Measurements from ENCODE around the gene TNFRSF19. TPM values are rescaled to one million over a fixed set of nuclear protein-coding genes. Genes with fewer than 3 reads are reported as not detected.

Gene TNFRSF19
- total RNA-seq, 2 experiments from 2014 or later = not detected

DNA sequence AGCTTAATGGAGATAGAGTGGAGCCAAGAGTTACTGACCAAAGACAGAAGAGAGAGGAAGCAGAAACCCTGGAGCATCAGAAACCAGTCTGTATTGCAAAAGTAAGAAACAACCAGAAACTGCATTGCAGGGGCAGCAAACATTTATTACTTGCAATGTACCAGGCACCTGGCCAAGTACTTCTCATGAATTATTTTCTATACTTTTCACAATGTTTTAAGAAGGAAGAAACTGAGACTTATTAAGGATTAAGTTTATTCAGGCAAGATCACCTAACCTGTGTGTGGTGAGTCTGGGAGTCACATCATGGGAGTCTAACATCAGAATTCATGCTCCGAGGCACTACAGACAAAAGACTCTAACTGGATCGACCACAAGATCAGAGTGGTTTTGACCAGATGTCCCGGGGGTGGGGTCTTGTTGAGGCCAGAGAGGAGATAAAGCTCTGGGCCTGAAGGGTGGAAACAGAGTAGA, 47.4 kb downstream of the TNFRSF19 start:
- no peaks in the 10 kb centered on the region for H3K79me2 ChIP-seq (ENCODE audit: insufficient read depth, low read depth, low read length)
- no peak overlapping the region for H2AFZ ChIP-seq (ENCODE audit: low read length)
- H3K9me3 ChIP-seq (ENCODE audit: low read length) = no peaks in the 10 kb centered on the region
- CTCF ChIA-PET (ENCODE audit: unreplicated experiment) = no interaction called here
- intact Hi-C loops (cut with micrococcal nuclease; ENCODE audit: unreplicated experiment) = no loop called here
- no peak for TF ChIP-seq EZH2phosphoT487 (IDR thresholded peaks at IDR 0.05; ENCODE audit: borderline replicate concordance, low read depth, low read length)
- TF ChIP-seq, protein P1, sequence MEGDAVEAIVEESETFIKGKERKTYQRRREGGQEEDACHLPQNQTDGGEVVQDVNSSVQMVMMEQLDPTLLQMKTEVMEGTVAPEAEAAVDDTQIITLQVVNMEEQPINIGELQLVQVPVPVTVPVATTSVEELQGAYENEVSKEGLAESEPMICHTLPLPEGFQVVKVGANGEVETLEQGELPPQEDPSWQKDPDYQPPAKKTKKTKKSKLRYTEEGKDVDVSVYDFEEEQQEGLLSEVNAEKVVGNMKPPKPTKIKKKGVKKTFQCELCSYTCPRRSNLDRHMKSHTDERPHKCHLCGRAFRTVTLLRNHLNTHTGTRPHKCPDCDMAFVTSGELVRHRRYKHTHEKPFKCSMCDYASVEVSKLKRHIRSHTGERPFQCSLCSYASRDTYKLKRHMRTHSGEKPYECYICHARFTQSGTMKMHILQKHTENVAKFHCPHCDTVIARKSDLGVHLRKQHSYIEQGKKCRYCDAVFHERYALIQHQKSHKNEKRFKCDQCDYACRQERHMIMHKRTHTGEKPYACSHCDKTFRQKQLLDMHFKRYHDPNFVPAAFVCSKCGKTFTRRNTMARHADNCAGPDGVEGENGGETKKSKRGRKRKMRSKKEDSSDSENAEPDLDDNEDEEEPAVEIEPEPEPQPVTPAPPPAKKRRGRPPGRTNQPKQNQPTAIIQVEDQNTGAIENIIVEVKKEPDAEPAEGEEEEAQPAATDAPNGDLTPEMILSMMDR (conservative IDR thresholded peaks at IDR 0.05; ENCODE audit: low read length) = no peak
- no peaks in the 10 kb centered on the region for H3K9me2 ChIP-seq (ENCODE audit: insufficient read depth, low read length)
- H3K4me2 ChIP-seq (ENCODE audit: low read length) = no peak overlapping the region
- H3K4me3 ChIP-seq (ENCODE audit: low read depth, low read length, poor library complexity, severe bottlenecking) = no peak overlapping the region
- no peak overlapping the region for H3K27ac ChIP-seq (ENCODE audit: low read depth, low read length, poor library complexity, severe bottlenecking)
- H3K4me1 ChIP-seq (ENCODE audit: insufficient read depth, low read length, poor library complexity, severe bottlenecking) = no peaks in the 10 kb centered on the region
- no peaks in the 10 kb centered on the region for H3K36me3 ChIP-seq (ENCODE audit: insufficient read depth, low read length)
- no TSS peak for BruUV-seq (replicated peaks)
- POLR2A ChIA-PET = no interaction called here
- DNase-seq (ENCODE audit: low spot score) = no peak
- no peaks in the 10 kb centered on the region for H4K20me1 ChIP-seq (ENCODE audit: insufficient read depth, low read length)

DNA sequence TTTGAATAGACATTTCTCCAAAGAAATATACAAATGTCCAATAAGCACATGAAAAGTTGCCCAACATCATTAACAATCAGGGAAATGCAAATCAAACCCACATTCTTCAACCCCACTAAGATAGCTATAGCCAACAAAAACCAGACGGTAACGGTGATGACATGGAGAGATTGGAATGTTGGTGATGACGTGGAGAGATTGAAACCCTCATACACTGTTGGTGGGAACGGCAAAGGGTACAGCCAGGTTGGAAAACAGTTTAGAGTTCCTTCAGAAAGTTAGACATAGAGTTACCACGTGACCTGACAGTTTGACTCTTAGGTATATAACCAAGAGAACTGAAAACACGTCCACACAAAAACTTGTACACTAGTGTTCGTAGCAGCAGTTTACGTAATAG, 48.1 kb downstream of the TNFRSF19 start:
- Histone ChIP-seq H3K4me3 (ENCODE audit: low read depth, low read length, poor library complexity, severe bottlenecking) (no peak overlapping the region), H3K9me2 (ENCODE audit: insufficient read depth, low read length) (no peaks in the 10 kb centered on the region), H3K4me2 (ENCODE audit: low read length) (no peak overlapping the region), H3K79me2 (ENCODE audit: insufficient read depth, low read depth, low read length) (no peaks in the 10 kb centered on the region), H3K36me3 (ENCODE audit: insufficient read depth, low read length) (no peaks in the 10 kb centered on the region), H3K4me1 (ENCODE audit: insufficient read depth, low read length, poor library complexity, severe bottlenecking) (no peaks in the 10 kb centered on the region), H2AFZ (ENCODE audit: low read length) (no peak overlapping the region), H3K9me3 (ENCODE audit: low read length) (no peaks in the 10 kb centered on the region), H4K20me1 (ENCODE audit: insufficient read depth, low read length) (no peaks in the 10 kb centered on the region), H3K27ac (ENCODE audit: low read depth, low read length, poor library complexity, severe bottlenecking) (no peak overlapping the region)
- TF ChIP-seq, protein P1 (conservative IDR thresholded peaks at IDR 0.05; ENCODE audit: low read length) = no peak
- no peak for TF ChIP-seq EZH2phosphoT487 (IDR thresholded peaks at IDR 0.05; ENCODE audit: borderline replicate concordance, low read depth, low read length)
- no TSS peak for BruUV-seq (replicated peaks)
- CTCF ChIA-PET (ENCODE audit: unreplicated experiment) = no interaction called here
- intact Hi-C loops (cut with micrococcal nuclease; ENCODE audit: unreplicated experiment) = no loop called here
- POLR2A ChIA-PET = no interaction called here
- no peak for DNase-seq (ENCODE audit: low spot score)

DNA sequence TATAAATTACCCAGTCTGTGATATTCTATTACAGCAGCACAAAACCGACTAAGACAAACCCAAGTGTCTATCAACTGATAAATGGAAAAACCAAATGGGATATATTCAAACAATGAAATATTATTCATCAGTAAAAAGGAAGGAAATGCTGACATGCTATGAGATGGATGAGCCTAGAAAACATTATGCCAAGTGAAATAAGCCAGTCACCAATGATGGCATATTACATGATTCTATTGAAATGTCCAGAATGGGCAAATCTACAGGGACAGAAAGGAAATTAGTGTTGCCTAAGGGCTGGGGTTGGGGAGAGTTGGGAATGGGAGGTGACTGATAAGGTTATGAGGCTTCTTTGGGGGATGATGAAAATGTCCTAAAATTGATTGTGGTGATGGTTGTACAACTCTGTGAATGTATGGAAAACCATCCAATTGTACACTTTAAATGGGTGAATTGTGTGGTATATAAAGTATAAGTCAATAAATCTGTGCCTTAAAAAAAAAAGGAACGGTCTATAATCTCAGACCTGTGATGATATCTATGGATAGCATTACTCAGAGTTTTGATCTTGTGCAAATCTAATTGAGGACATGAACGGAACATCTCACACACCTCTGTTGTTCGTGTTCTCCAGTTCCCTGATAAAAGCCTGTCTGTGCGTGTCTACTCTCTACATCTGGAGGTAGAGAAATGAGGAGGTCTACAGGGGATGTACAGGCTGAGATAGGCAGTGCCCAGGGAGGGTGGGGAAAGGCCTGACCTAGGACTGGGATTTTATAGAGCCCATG, 49.0 kb downstream of the TNFRSF19 start:
- no peaks in the 10 kb centered on the region for H4K20me1 ChIP-seq (ENCODE audit: insufficient read depth, low read length)
- H3K9me3 ChIP-seq (ENCODE audit: low read length) = no peaks in the 10 kb centered on the region
- ChIA-PET POLR2A (no interaction called here), CTCF (ENCODE audit: unreplicated experiment) (no interaction called here)
- H2AFZ ChIP-seq (ENCODE audit: low read length) = no peak overlapping the region
- intact Hi-C loops (cut with micrococcal nuclease; ENCODE audit: unreplicated experiment) = no loop called here
- H3K4me3 ChIP-seq (ENCODE audit: low read depth, low read length, poor library complexity, severe bottlenecking) = no peak overlapping the region
- no peak overlapping the region for H3K27ac ChIP-seq (ENCODE audit: low read depth, low read length, poor library complexity, severe bottlenecking)
- no peaks in the 10 kb centered on the region for H3K36me3 ChIP-seq (ENCODE audit: insufficient read depth, low read length)
- no peak for DNase-seq (ENCODE audit: low spot score)
- TF ChIP-seq EZH2phosphoT487 (IDR thresholded peaks at IDR 0.05; ENCODE audit: borderline replicate concordance, low read depth, low read length) = no peak
- TF ChIP-seq, protein P1 (conservative IDR thresholded peaks at IDR 0.05; ENCODE audit: low read length) = no peak
- no TSS peak for BruUV-seq (replicated peaks)
- no peaks in the 10 kb centered on the region for H3K9me2 ChIP-seq (ENCODE audit: insufficient read depth, low read length)
- H3K4me2 ChIP-seq (ENCODE audit: low read length) = no peak overlapping the region
- H3K79me2 ChIP-seq (ENCODE audit: insufficient read depth, low read depth, low read length) = no peaks in the 10 kb centered on the region
- H3K4me1 ChIP-seq (ENCODE audit: insufficient read depth, low read length, poor library complexity, severe bottlenecking) = no peaks in the 10 kb centered on the region

All from OCI-LY7 (cell line).